GM12865 (cell line): ENCODE measurements around the gene UBC.
"Not testable (repeated sequence)": the region's sequence is repeated elsewhere in the genome, so short reads cannot be mapped to it uniquely, and the experiment has no call there.

ENCODE experiments used
- DNase-seq: peaks from one replicate; pipeline ENCODE4 v3.0.0; 2010; ENCODE audit warnings: low read depth
- H3K4me3 ChIP-seq: 2 replicates; pipeline ENCODE4 v1.5.1; 2011; ENCODE audit warnings: mild to moderate bottlenecking, low read depth, low read length, control low read depth
- TF ChIP-seq, protein P1 (sequence below): IDR thresholded peaks from 2 replicates; pipeline ENCODE4 v1.5.1; 2011; ENCODE audit warnings: low read length, control low read depth, low read depth, inconsistent platforms; ENCODE audit not compliant: insufficient read depth; ENCODE audit errors: missing control alignments

UBC gene

DNA sequence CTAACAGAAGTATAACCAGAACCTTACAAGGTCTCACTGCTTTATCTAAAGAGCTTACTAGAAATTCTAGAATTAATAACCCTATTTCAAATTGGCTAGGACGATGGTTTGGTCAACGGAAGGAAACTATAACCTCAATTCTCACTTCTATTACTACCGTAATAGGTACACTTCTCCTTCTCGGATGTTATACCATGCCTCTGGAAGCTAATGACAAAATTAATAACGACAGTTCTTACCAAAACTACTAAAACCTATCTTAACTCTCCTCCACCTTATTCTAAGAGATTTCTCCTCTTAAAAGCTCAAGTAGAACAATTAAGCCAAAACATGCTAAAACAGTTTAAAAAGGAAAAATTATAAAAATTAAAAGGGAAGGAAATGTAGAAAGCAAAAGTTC, 23.7 kb upstream of the UBC start:
- TF ChIP-seq, protein P1, sequence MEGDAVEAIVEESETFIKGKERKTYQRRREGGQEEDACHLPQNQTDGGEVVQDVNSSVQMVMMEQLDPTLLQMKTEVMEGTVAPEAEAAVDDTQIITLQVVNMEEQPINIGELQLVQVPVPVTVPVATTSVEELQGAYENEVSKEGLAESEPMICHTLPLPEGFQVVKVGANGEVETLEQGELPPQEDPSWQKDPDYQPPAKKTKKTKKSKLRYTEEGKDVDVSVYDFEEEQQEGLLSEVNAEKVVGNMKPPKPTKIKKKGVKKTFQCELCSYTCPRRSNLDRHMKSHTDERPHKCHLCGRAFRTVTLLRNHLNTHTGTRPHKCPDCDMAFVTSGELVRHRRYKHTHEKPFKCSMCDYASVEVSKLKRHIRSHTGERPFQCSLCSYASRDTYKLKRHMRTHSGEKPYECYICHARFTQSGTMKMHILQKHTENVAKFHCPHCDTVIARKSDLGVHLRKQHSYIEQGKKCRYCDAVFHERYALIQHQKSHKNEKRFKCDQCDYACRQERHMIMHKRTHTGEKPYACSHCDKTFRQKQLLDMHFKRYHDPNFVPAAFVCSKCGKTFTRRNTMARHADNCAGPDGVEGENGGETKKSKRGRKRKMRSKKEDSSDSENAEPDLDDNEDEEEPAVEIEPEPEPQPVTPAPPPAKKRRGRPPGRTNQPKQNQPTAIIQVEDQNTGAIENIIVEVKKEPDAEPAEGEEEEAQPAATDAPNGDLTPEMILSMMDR, result no peak
- peak; percentile 54 for DNase-seq
- peak overlapping the region; percentile 67 for H3K4me3 ChIP-seq

DNA sequence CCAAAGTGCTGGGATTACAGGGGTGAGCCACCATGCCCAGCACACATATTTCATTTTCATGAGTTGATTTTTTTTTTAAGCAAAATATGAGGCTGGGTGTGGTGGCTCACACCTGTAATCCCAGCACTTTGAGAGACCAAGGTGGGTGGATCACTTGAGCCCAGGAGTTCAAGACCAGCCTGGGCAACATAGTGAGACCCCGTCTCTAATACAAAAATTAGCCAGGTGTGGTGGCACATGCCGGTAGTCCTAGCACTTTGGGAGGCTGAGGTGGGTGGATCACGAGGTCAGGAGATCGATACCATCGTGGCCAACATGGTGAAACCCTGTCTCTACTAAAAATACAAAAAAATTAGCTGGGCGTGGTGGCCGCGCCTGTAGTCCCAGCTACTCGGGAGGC, 17.1 kb upstream of the UBC start:
- DNase-seq, H3K4me3 ChIP-seq: not testable (repeated sequence)

DNA sequence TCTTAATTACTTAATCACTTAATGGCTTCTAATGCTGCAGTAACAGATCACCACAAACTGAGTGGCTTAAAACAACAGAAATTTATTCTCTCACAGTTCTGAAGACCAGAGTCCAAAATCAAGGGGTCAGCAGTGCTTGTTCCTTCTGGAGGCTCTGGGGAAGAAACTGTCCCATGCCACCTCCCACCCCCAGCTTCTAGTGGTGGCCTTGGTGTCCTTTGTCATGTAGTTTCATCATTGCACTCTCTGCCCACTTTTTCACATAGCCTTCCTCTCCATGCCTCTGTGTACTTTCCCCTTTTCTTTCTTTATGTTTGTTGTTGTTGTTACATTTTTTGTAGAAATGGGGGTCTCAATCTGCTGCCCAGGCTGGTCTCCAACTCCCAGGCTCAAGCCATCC, 16.1 kb upstream of the UBC start:
- no peak for DNase-seq
- H3K4me3 ChIP-seq, result no peak overlapping the region
- TF ChIP-seq, protein P1, result no peak

DNA sequence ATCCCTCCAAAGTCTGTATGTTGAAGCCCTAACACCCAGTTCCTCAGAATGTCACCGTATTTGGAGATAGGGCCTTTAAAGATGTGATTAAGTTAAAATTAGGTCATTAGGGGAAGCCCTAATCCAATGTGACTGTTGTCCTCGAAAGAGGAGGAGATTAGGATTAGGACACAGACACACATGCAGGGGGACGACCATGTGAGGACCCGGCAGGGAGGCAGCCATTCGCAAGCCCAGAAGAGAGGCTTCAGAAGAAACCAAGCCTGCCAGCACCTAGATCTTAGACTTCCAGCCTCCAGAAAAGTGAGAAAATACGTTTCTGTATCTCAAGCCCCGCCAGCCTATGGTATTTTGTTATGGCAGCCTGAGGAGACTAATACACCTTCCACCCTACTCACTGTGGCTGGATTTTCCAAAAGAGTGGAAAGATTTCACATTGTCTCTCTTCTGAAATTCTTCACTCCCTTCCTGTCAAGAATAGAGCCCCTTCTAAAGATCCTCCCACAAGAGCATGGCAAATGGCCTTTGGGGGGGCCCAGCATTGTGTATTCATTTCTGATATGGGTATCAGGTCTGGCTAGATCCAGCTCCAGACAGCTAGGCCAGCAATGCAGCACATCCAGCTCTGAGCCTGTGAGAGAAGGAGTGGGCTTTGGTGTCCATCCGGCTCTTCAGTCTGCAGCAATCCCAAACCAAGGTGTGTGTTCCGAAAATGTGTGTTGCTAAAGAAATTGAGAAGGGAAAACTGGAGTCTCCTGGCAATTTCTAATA, 15.4 kb upstream of the UBC start:
- TF ChIP-seq, protein P1, result no peak
- H3K4me3 ChIP-seq, result no peak overlapping the region
- no peak for DNase-seq

DNA sequence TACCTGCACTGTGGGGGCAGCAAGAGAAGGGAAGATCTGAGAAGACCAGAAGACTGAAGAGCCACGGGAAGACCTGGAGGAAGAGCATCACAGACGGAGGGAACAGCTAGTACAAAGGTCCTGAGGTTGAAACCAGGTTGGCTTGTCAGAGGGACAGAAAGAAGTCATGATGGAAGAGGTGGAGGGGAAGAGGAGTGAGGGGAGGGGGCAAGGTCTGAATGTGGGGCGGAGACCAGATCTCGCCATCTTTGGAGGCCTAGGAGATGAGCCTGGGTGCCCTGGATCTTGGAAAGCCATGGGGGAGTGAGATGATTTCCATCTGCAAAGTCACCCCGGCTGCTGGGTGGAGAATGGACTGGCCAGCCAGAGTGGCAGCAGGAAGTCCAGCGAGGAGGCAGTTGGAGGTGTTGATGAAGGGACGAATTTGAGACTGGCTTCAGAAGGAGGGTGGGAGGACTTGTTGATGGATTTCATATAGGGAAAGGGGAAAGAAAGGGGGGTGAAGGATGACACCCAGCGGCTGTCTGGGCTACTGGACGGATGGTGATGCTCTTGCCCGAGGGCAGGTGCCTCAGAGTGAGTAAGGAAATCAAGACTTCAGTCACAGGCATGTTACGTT, 14.6 kb upstream of the UBC start:
- DNase-seq, result no peak
- H3K4me3 ChIP-seq, result peak overlapping the region; percentile 85
- TF ChIP-seq, protein P1, result no peak

DNA sequence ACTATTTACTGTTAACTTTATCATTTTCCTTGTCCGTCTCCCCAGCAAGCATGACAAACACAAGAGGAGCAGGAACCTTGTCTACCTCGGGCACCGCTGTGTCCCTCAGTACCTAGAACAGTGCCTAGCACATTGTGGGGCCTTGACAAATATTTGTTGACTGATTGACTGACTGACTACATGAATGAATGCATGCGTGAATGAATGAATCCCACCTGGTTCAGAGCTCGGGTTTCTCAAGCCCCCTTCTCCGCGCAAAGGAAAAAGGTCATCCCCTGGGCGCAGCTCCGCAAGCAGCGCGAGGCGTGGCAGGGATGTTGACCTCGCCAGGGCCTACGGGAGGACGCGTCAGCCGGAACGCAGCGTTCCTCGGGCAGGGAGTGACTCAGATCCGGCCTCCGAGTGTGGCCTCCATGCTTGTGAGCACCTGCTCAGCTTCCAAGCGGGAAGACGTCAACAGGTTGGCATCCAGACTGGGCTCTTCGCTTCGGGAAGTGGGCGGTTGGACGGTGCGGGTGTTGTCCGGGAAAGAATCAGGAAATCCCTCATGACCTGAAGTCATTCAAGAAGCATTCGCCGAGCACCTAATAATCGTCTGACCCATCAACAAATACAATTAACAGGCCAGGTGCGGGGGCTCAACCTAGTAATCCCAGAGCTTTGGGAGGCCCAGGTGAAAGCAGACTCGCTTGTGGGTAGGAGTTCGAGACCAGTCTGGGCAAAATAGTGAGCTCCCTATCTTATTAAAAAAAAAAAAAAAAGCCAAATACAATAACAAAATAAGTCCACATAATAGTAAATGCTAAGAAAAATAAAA, 13.9 kb upstream of the UBC start:
- peak overlapping the region; percentile 85 for H3K4me3 ChIP-seq
- TF ChIP-seq, protein P1, result no peak
- DNase-seq, result peak; percentile 78
